T-helper 9 cell (primary cell): Measurements from ENCODE around the gene GNRHR.
"Not testable (repeated sequence)": the region's sequence is repeated elsewhere in the genome, so short reads cannot be mapped to it uniquely, and the experiment has no call there.

Source experiments
- DNase-seq: peaks from one replicate; pipeline ENCODE4 v3.0.0-alpha.2; 2020

GNRHR gene

GRCh38 chr4:67725981-67726380, 28.2 kb downstream of the GNRHR start:
- no peak for DNase-seq

GRCh38 chr4:67725132-67725531, 29.1 kb downstream of the GNRHR start:
- DNase-seq, result no peak

- DNase-seq, result no peak
These were observed 30.2 kb downstream of the GNRHR start for GRCh38 chr4:67723949-67724348.

GRCh38 chr4:67723341-67723740, 30.8 kb downstream of the GNRHR start:
- DNase-seq, result no peak

GRCh38 chr4:67721770-67722597, 32.2 kb downstream of the GNRHR start:
- no peak for DNase-seq

- no peak for DNase-seq
These were observed 32.8 kb downstream of the GNRHR start for GRCh38 chr4:67721315-67721769.

GRCh38 chr4:67719953-67720617, 34.1 kb downstream of the GNRHR start:
- no peak for DNase-seq

- DNase-seq, result no peak
These were observed 35.3 kb downstream of the GNRHR start for GRCh38 chr4:67718848-67719247.

GRCh38 chr4:67717586-67717985, 36.6 kb downstream of the GNRHR start:
- no peak for DNase-seq

GRCh38 chr4:67714955-67715354, 39.2 kb downstream of the GNRHR start:
- no peak for DNase-seq

- no peak for DNase-seq
These were observed 40.0 kb downstream of the GNRHR start for GRCh38 chr4:67714248-67714583.

GRCh38 chr4:67713529-67714247, 40.5 kb downstream of the GNRHR start:
- no peak for DNase-seq

GRCh38 chr4:67712650-67713528, 41.3 kb downstream of the GNRHR start:
- no peak for DNase-seq

GRCh38 chr4:67712000-67712625, 42.1 kb downstream of the GNRHR start:
- no peak for DNase-seq

- not testable (repeated sequence) for DNase-seq
These were observed 47.5 kb downstream of the GNRHR start for GRCh38 chr4:67706682-67707081.

- no peak for DNase-seq
These were observed 49.3 kb downstream of the GNRHR start for GRCh38 chr4:67704843-67705242.

- no peak for DNase-seq
These were observed 52.0 kb downstream of the GNRHR start for GRCh38 chr4:67702166-67702565.

GRCh38 chr4:67701517-67701850, 52.7 kb downstream of the GNRHR start:
- no peak for DNase-seq

- DNase-seq, result peak; percentile 96
These were observed 53.3 kb downstream of the GNRHR start, which contains the start of gene UBA6 for GRCh38 chr4:67700738-67701516. Gene UBA6 (minus strand): TSS chr4:67701155. CDS start chr4:67701119, 36 bp downstream.

- DNase-seq, result no peak
These were observed 54.0 kb downstream of the GNRHR start for GRCh38 chr4:67700116-67700737.

GRCh38 chr4:67699603-67700002, 54.6 kb downstream of the GNRHR start:
- DNase-seq, result no peak
